NCI-H1417 treated with DMSO at 0.1 percent for 48 hours (cell line): Measurements from ENCODE around the gene KLK3.
A peak's percentile ranks its signal among the peaks of the same experiment; 100 is the strongest.

Experiments
- DNase-seq: peaks from one replicate; lab custom pipeline; 2025; lab: John Stamatoyannopoulos, UW

KLK3 gene

GRCh38 chr19:50831026-50831396 is 23.7 kb upstream of the KLK3 start:
- DNase-seq: no peak

GRCh38 chr19:50832666-50833065 is 22.0 kb upstream of the KLK3 start:
- no peak for DNase-seq

- DNase-seq: no peak
Measured at GRCh38 chr19:50833117-50833801, 21.5 kb upstream of the KLK3 start, which contains the start of gene KLK15. KLK15 (minus strand) TSS chr19:50833574; CDS start chr19:50831492, 2,082 bp downstream.

GRCh38 chr19:50833802-50834167 is 20.9 kb upstream of the KLK3 start:
- no peak for DNase-seq

- no peak for DNase-seq
Measured at GRCh38 chr19:50835103-50835784, 19.5 kb upstream of the KLK3 start.

GRCh38 chr19:50835785-50836542 is 18.8 kb upstream of the KLK3 start:
- DNase-seq: no peak

- no peak for DNase-seq
Measured at GRCh38 chr19:50836543-50837195, 18.0 kb upstream of the KLK3 start.

GRCh38 chr19:50837300-50837699 is 17.4 kb upstream of the KLK3 start:
- DNase-seq: no peak

- DNase-seq: no peak
Measured at GRCh38 chr19:50838239-50838638, 16.5 kb upstream of the KLK3 start.

GRCh38 chr19:50839712-50840655 is 14.7 kb upstream of the KLK3 start:
- DNase-seq: no peak

- DNase-seq: no peak
Measured at GRCh38 chr19:50842130-50842529, 12.6 kb upstream of the KLK3 start.

GRCh38 chr19:50843205-50843604 is 11.5 kb upstream of the KLK3 start:
- DNase-seq: no peak

GRCh38 chr19:50843701-50844221 is 11.0 kb upstream of the KLK3 start:
- DNase-seq: no peak

- DNase-seq: peak; percentile 37
Measured at GRCh38 chr19:50844296-50844935, 10.3 kb upstream of the KLK3 start.

- no peak for DNase-seq
Measured at GRCh38 chr19:50850738-50851137, 4.0 kb upstream of the KLK3 start.

- DNase-seq: no peak
Measured at GRCh38 chr19:50851620-50852019, 3.1 kb upstream of the KLK3 start.

GRCh38 chr19:50857366-50857765 is 2.7 kb downstream of the KLK3 start:
- no peak for DNase-seq

GRCh38 chr19:50858886-50859285 is 4.2 kb downstream of the KLK3 start:
- peak; percentile 47 for DNase-seq

GRCh38 chr19:50859849-50860248 is 5.1 kb downstream of the KLK3 start:
- DNase-seq: no peak

GRCh38 chr19:50861010-50861409 is 6.3 kb downstream of the KLK3 start:
- DNase-seq: no peak
